SK-N-SH (cell line): ENCODE results near the gene SNPH. TPM values are rescaled to one million over a fixed set of nuclear protein-coding genes. Genes with fewer than 3 reads are reported as not detected.
A peak's percentile ranks its signal among the peaks of the same experiment; 100 is the strongest.

Experiments used
- CTCF ChIA-PET: fragments of 300-600, 350-600 bp; formaldehyde crosslinking; extraction: SDS; loops from one replicate; lab custom pipeline; 2021; lab: Yijun Ruan, JAX
- POLR2A ChIA-PET: fragments of 350-600 bp; sonication (Branson Sonifier 250); formaldehyde crosslinking; extraction: SDS; loops from one replicate; lab custom pipeline; 2020; ENCODE audit warnings: antibody characterized with exemption, inconsistent platforms; lab: Yijun Ruan, JAX
- DNase-seq: peaks from one replicate; pipeline ENCODE4 v3.0.0; 2012
- H2AFZ ChIP-seq: fragments of 200-600 bp; sonication (generic); 2 replicates; pipeline ENCODE4 v1.8.1; 2016; ENCODE audit warnings: antibody characterized with exemption, mild to moderate bottlenecking, low read depth
- H3F3A ChIP-seq: fragments of 200-600 bp; sonication (generic); replicated peaks from 2 replicates; pipeline ENCODE3; 2016; ENCODE audit warnings: antibody characterized with exemption, mild to moderate bottlenecking; ENCODE audit not compliant: insufficient read depth
- H3K27ac ChIP-seq, 2 experiments: fragments of 200-500 bp in 1 of 2; fragments of 200-600 bp in 1 of 2; sonication (Bioruptor generic) in 1 of 2; sonication (generic), shearing (Covaris generic) in 1 of 2; 2 replicates each; pipeline versions ENCODE4 v1.5.1 to v1.6.1; 2014 to 2016; ENCODE audit warnings: low read depth in 2 of 2, inconsistent platforms in 1 of 2, low read length in 1 of 2, mild to moderate bottlenecking in 1 of 2, mixed read lengths in 1 of 2
- H3K27me3 ChIP-seq: fragments of 200-600 bp; sonication (generic), shearing (Covaris generic); 2 replicates; pipeline ENCODE4 v1.6.1; 2016; ENCODE audit warnings: mixed run types; ENCODE audit not compliant: insufficient read depth
- H3K36me3 ChIP-seq, 2 experiments: fragments of 200-500 bp in 1 of 2; fragments of 200-600 bp in 1 of 2; sonication (Bioruptor generic) in 1 of 2; sonication (generic) in 1 of 2; replicated peaks in 1 of 2; 2 replicates each; pipeline versions ENCODE3 to v1.5.1; 2014 to 2016; ENCODE audit warnings: low read length in 1 of 2, mild to moderate bottlenecking in 1 of 2; ENCODE audit not compliant: insufficient read depth in 2 of 2, control insufficient read depth in 1 of 2
- H3K4me1 ChIP-seq, 2 experiments: fragments of 200-500 bp in 1 of 2; fragments of 200-600 bp in 1 of 2; sonication (Bioruptor generic) in 1 of 2; sonication (generic), shearing (Covaris generic) in 1 of 2; 2 replicates each; pipeline versions ENCODE4 v1.5.1 to v1.6.1; 2014 to 2016; ENCODE audit warnings: low read depth in 1 of 2, low read length in 1 of 2, mixed run types in 1 of 2; ENCODE audit not compliant: insufficient read depth in 2 of 2, control insufficient read depth in 1 of 2
- H3K4me2 ChIP-seq: fragments of 200-600 bp; sonication (generic), shearing (Covaris generic); 2 replicates; pipeline ENCODE4 v1.6.1; 2017; ENCODE audit warnings: mixed run types
- H3K4me3 ChIP-seq, 2 experiments: fragments of 200-500 bp in 1 of 2; fragments of 200-600 bp in 1 of 2; sonication (Bioruptor generic) in 1 of 2; sonication (generic), shearing (Covaris generic) in 1 of 2; 2 replicates each; pipeline versions ENCODE4 v1.5.1 to v1.8.1; 2014 to 2016; ENCODE audit warnings: low read depth in 2 of 2, inconsistent platforms in 1 of 2, low read length in 1 of 2, mild to moderate bottlenecking in 1 of 2, mixed read lengths in 1 of 2, moderate library complexity in 1 of 2
- H3K79me2 ChIP-seq: fragments of 200-600 bp; sonication (generic); 2 replicates; pipeline ENCODE4 v1.8.1; 2017; ENCODE audit warnings: mild to moderate bottlenecking; ENCODE audit not compliant: insufficient read depth
- H3K9ac ChIP-seq: fragments of 200-600 bp; sonication (generic); 2 replicates; pipeline ENCODE4 v1.6.1; 2017; ENCODE audit warnings: mixed run types
- H3K9me2 ChIP-seq: fragments of 200-600 bp; sonication (generic); 2 replicates; pipeline ENCODE4 v1.6.1; 2017; ENCODE audit warnings: mixed run types
- H3K9me3 ChIP-seq: fragments of 200-600 bp; sonication (generic); 2 replicates; pipeline ENCODE4 v1.6.1; 2017; ENCODE audit warnings: mixed run types, mild to moderate bottlenecking, moderate library complexity
- H4K20me1 ChIP-seq: fragments of 200-600 bp; sonication (generic); 2 replicates; pipeline ENCODE4 v1.6.1; 2017; ENCODE audit warnings: mild to moderate bottlenecking, mixed run types; ENCODE audit not compliant: insufficient read depth
- ELF1 ChIP-seq: IDR thresholded peaks from 2 replicates; pipeline ENCODE4 v1.4.0; 2012
- EP300 ChIP-seq, 2 experiments: IDR thresholded peaks; 2 replicates each; pipeline versions ENCODE4 v1.4.0 to v1.6.1; 2012; ENCODE audit warnings: borderline replicate concordance in 1 of 2, low read depth in 1 of 2, low read length in 1 of 2
- FOXM1 ChIP-seq: IDR thresholded peaks from 2 replicates; pipeline ENCODE4 v1.4.0; 2012; ENCODE audit warnings: low read depth, mild to moderate bottlenecking
- MXI1 ChIP-seq: IDR thresholded peaks from 2 replicates; pipeline ENCODE4 v1.6.1; 2012; ENCODE audit warnings: mild to moderate bottlenecking, low read depth, low read length, improper control_type of control experiment
- NFIC ChIP-seq: IDR thresholded peaks from 2 replicates; pipeline ENCODE4 v1.4.0; 2012; ENCODE audit warnings: borderline replicate concordance
- NRF1 ChIP-seq: IDR thresholded peaks from 2 replicates; pipeline ENCODE4 v1.6.1; 2012; ENCODE audit warnings: low read depth, mild to moderate bottlenecking, low read length
- RAD21 ChIP-seq: IDR thresholded peaks from 2 replicates; pipeline ENCODE4 v1.6.1; 2012; ENCODE audit warnings: mild to moderate bottlenecking, low read length
- RCOR1 ChIP-seq: fragments of 150-350 bp; IDR thresholded peaks from 2 replicates; pipeline ENCODE4 v1.6.1; 2017; ENCODE audit warnings: antibody characterized with exemption, low read length
- TAF1 ChIP-seq: IDR thresholded peaks from 2 replicates; pipeline ENCODE4 v1.6.1; 2012; ENCODE audit warnings: low read depth, mild to moderate bottlenecking, low read length, moderate library complexity, borderline replicate concordance
- TCF12 ChIP-seq: IDR thresholded peaks from 2 replicates; pipeline ENCODE4 v1.4.0; 2012
- WGBS: methylation state at CpG from one replicate; pipeline ENCODE4 v1.1.6; 2017; ENCODE audit warnings: low lambda C conversion rate; 5-methylcytosine and 5-hydroxymethylcytosine counted together
- polyA plus RNA-seq, 3 experiments: library from polyadenylated mRNA; depleted of rRNA; stranded (reverse); fragments of >200 nt; gene quantifications; 2 replicates each; pipeline ENCODE4 v1.2.3, GENCODE V29; 2012
- TF ChIP-seq, protein P1 (sequence below): fragments of 200-600 bp; sonication (generic); IDR thresholded peaks from 2 replicates; pipeline ENCODE4 v1.6.1; 2017; ENCODE audit warnings: antibody characterized with exemption, mild to moderate bottlenecking, moderate library complexity
- TF ChIP-seq, protein P2 (sequence below): IDR thresholded peaks from 2 replicates; pipeline ENCODE4 v1.6.1; 2012; ENCODE audit warnings: mild to moderate bottlenecking, low read depth, low read length, moderate library complexity
- TF ChIP-seq, protein P3 (sequence below): IDR thresholded peaks from 2 replicates; pipeline ENCODE4 v1.4.0; 2012; ENCODE audit warnings: low read depth, borderline replicate concordance

Gene SNPH
- polyA plus RNA-seq, 1 of the 3 experiments (the other 2 are of a cell fraction) = 2.5 TPM

DNA sequence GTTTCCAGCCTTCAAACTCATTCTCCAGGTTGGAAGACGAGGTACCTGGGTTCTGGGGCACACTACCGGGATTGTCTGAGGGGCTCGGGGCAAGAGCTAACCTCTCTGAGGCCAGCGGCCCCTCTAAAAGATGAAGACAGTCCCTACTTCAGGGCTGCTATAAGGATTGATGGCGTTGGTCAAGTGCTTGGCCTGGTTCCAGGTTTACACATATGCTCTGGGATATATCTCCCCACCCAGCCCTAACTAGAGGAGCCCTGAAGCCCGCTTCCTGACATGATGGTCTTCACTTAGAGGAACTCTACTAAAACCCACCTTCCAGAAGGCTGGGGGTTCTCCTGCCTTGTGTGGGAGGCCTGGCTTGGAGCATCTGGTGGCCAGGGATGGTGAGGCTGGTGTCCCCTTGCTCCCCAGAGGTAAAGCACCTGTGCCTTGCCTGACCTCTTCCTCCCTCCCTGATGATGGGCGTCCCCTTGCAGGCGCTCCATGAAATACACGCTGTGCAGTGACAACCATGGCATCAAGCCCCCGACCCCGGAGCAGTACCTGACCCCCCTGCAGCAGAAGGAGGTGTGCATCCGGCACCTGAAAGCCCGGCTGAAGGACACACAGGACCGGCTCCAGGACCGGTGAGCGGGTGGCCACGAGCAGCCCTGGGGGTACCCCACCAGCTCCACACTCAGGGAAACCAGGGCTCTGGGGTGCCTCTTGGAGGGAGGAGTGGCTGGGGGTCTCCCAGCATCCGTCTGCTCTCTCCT lies 34.2 kb downstream of the SNPH start:
- no peak overlapping the region for H3K9ac ChIP-seq
- H3K27me3 ChIP-seq = no peaks in the 10 kb centered on the region
- H3K27ac ChIP-seq = no peak overlapping the region
- H3K4me3 ChIP-seq = no peak overlapping the region
- TF ChIP-seq ELF1 = no peak
- TF ChIP-seq TAF1 = no peak
- TF ChIP-seq, protein P1, sequence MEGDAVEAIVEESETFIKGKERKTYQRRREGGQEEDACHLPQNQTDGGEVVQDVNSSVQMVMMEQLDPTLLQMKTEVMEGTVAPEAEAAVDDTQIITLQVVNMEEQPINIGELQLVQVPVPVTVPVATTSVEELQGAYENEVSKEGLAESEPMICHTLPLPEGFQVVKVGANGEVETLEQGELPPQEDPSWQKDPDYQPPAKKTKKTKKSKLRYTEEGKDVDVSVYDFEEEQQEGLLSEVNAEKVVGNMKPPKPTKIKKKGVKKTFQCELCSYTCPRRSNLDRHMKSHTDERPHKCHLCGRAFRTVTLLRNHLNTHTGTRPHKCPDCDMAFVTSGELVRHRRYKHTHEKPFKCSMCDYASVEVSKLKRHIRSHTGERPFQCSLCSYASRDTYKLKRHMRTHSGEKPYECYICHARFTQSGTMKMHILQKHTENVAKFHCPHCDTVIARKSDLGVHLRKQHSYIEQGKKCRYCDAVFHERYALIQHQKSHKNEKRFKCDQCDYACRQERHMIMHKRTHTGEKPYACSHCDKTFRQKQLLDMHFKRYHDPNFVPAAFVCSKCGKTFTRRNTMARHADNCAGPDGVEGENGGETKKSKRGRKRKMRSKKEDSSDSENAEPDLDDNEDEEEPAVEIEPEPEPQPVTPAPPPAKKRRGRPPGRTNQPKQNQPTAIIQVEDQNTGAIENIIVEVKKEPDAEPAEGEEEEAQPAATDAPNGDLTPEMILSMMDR = no peak
- TF ChIP-seq, protein P2, sequence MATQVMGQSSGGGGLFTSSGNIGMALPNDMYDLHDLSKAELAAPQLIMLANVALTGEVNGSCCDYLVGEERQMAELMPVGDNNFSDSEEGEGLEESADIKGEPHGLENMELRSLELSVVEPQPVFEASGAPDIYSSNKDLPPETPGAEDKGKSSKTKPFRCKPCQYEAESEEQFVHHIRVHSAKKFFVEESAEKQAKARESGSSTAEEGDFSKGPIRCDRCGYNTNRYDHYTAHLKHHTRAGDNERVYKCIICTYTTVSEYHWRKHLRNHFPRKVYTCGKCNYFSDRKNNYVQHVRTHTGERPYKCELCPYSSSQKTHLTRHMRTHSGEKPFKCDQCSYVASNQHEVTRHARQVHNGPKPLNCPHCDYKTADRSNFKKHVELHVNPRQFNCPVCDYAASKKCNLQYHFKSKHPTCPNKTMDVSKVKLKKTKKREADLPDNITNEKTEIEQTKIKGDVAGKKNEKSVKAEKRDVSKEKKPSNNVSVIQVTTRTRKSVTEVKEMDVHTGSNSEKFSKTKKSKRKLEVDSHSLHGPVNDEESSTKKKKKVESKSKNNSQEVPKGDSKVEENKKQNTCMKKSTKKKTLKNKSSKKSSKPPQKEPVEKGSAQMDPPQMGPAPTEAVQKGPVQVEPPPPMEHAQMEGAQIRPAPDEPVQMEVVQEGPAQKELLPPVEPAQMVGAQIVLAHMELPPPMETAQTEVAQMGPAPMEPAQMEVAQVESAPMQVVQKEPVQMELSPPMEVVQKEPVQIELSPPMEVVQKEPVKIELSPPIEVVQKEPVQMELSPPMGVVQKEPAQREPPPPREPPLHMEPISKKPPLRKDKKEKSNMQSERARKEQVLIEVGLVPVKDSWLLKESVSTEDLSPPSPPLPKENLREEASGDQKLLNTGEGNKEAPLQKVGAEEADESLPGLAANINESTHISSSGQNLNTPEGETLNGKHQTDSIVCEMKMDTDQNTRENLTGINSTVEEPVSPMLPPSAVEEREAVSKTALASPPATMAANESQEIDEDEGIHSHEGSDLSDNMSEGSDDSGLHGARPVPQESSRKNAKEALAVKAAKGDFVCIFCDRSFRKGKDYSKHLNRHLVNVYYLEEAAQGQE = no peak
- no peak for TF ChIP-seq RCOR1
- TF ChIP-seq NRF1 = no peak
- no peak for TF ChIP-seq NFIC
- TF ChIP-seq TCF12 = no peak
- no peak for TF ChIP-seq FOXM1
- no peak for TF ChIP-seq EP300 (IDR thresholded peaks at IDR 0.05; ENCODE audit: borderline replicate concordance in 1 of 2, low read depth in 1 of 2, low read length in 1 of 2)
- TF ChIP-seq, protein P3, sequence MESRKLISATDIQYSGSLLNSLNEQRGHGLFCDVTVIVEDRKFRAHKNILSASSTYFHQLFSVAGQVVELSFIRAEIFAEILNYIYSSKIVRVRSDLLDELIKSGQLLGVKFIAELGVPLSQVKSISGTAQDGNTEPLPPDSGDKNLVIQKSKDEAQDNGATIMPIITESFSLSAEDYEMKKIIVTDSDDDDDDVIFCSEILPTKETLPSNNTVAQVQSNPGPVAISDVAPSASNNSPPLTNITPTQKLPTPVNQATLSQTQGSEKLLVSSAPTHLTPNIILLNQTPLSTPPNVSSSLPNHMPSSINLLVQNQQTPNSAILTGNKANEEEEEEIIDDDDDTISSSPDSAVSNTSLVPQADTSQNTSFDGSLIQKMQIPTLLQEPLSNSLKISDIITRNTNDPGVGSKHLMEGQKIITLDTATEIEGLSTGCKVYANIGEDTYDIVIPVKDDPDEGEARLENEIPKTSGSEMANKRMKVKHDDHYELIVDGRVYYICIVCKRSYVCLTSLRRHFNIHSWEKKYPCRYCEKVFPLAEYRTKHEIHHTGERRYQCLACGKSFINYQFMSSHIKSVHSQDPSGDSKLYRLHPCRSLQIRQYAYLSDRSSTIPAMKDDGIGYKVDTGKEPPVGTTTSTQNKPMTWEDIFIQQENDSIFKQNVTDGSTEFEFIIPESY = no peak
- TF ChIP-seq RAD21 = no peak
- no peak for TF ChIP-seq MXI1
- H3K4me1 ChIP-seq = peaks cover 0 to 4% of the 10 kb centered on the region in 2 experiments; a peak in 1 of 4 replicates
- no peaks in the 10 kb centered on the region for H3K9me2 ChIP-seq
- H3F3A ChIP-seq = no peaks in the 10 kb centered on the region
- no peaks in the 10 kb centered on the region for H3K79me2 ChIP-seq
- no peak overlapping the region for H2AFZ ChIP-seq
- ChIA-PET CTCF (interaction anchor here (1.1 to 1.3 kb wide), 2 partner anchors 121 to 192 kb away, joined by 3 read pairs; no protein-coding TSS in a partner anchor), POLR2A (no interaction called here)
- no peak for DNase-seq
- H3K36me3 ChIP-seq = peaks cover 0 to 10% of the 10 kb centered on the region in 2 experiments
- no peaks in the 10 kb centered on the region for H3K9me3 ChIP-seq
- H4K20me1 ChIP-seq = no peaks in the 10 kb centered on the region
- 87% methylated on average over 10 of the region's 18 CpGs for WGBS
- H3K4me2 ChIP-seq = 0 out of 2 replicates have a peak overlapping the region, but pooled peaks have one; percentile 1
